Measurements from ENCODE around the gene ULBP3. TPM values are rescaled to one million over a fixed set of nuclear protein-coding genes. Genes with fewer than 3 reads are reported as not detected.
"Not testable (repeated sequence)": the region's sequence is repeated elsewhere in the genome, so short reads cannot be mapped to it uniquely, and the experiment has no call there.

The ULBP3 gene
- polyA plus RNA-seq, 1 donor, result 1.9 TPM

DNA sequence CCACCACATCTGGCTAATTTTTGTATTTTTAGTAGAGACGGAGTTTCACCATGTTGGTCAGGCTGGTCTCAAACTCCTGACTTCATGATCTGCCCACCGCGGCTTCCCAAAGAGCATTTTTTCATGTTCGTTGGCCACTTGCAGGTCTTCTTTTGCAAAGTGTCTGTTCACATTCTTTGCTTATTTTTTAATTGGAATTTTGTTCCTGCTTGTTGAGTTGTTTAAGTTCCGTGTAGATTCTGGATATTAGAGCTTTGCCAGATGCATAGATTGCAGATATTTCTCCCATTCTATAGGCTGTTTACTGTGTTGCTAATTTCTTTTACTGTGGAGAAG, 51.8 kb downstream of the ULBP3 start:
- not testable (repeated sequence) for DNase-seq (ENCODE audit: low read depth)

DNA sequence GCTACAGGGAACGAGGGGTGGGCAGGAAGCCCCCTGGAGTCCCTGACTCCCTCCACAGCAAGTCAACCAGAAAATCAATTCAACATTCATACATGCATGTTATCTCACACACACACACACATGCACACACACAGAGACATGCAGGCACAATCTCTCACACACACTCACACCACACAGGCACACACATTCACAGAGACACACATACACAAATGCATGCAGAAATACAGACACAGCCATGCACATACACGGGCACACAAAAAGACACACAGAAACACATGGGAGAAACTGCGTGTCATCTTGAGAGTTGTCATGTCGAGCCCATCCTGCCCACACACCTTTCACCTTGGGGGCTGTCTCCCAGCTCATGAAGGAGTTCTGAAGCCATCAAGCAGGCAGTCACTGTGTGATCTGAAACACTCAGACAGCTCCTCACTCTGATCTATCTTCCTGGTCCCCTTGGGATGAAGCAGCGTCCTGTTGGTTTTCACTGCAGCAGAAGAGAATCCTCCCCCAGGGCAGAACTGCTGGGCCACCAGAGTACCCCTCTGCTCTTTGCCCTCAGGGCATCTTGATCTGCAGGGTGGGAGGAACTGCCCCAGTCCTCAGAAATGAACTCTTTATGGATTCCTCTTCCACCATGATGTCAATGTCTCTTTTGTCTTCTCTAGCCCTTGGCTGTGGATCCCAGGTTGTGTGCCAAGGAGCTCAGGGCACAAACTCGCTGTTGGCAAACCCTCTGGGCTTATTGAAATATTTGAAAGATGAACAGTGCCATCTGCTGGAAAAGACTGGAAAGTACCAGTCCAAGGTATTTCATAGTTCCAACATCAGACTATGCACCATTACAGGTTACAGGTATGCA, 52.4 kb downstream of the ULBP3 start:
- DNase-seq (ENCODE audit: low read depth), result no peak

DNA sequence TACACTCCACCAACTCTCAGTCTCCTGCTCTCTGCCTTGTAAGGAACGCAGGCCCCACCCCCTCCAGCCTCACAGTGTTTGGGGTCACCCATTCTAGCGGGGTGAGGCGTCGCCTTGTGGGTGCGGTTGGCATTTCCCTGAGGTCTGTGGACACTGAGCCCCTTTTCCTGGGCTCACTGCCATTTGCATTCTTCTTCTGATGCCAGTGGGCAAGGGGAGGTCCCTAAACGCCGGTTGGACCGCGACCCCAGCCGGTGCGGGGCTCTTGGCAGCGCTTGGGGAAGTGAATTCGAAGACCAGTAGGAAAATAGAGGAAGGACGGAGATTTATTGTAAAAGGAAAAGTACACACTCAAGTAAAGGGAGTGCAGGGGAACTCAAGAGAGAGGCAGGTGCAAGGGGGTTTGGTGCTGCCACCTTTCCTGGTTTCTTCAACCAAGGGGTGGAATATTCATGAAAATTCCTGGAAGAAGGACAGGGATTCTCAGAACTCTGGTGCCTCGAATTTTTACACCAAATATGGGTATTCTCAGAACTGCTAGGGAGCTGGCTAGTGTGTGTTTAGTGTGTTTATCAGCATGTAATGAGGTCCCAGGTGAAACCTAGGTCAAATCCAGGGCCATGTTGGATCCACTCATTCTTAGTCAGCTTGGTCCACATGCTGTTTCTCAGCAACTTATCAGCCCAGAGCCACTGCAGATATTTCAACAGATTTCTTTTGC, 53.5 kb downstream of the ULBP3 start:
- DNase-seq (ENCODE audit: low read depth), result not testable (repeated sequence)

DNA sequence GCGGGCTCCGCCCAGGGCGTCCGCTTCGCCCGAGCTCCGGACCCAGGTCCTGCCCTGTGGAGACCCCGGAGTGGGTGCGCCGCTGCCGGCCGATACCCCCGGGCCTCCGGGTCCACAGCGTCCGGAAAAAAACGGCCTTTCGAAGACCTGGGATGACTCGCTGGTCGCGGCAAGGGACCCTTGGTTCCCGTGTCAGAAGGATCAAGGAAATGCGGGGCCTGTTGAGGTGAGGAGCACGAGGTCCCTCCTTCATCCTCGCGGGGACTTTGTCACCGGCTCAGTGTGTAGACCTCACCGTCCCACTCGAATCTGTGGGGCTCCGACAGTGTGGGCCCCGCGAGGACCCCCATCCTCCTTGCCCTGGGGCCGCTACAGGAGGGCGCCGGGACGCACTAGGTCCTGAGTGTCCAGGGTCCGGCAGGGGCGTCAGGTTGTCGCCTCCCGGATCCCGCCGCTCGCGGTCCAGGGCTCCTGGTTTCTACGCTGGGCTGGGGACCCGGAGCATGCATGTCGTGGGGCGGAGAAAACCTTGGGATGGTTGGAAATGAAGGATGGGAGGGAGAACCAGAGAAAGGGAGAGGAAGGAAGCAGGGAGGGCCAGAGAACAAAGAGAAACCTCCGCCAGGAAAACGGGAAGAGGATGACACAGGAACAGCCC, 54.2 kb downstream of the ULBP3 start:
- not testable (repeated sequence) for DNase-seq (ENCODE audit: low read depth)

DNA sequence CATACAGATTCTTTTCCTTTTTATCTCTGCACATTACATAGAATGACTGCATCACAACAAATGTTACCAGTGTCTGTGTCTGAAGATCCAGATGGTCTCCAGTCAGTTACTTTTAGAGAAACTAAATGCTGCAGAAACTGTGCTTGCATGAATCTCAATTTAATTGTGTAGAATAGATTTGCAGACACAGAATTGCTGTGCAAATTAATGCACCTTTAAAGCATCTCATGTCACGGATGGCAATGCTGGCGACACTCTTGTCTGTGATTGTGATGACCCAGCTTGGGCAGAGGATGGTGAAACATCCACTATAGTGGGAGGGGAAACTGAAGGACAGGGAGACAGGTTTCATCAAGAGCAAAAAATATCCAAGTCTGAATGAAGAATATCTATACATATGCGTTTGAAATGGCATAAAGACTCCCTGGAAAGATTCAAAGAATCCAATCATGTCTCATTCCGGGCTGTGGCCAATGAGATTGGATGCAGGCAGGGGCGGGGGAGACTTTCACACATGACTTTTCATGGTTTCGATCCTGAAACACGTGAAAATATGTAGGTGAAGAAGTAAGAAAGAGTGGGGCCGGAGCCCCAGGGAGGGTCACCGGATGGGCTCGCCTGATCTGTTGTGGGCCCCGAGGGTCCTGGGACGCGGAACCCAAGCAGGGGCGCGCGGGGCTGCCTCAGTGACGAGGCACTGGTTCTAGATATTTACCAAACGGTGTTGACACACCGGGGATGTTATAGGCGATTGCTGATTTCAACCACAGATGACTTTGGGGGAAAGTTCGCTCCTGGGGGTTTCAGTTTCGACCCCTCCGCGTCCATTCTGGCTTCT, 54.9 kb downstream of the ULBP3 start:
- not testable (repeated sequence) for DNase-seq (ENCODE audit: low read depth)

DNA sequence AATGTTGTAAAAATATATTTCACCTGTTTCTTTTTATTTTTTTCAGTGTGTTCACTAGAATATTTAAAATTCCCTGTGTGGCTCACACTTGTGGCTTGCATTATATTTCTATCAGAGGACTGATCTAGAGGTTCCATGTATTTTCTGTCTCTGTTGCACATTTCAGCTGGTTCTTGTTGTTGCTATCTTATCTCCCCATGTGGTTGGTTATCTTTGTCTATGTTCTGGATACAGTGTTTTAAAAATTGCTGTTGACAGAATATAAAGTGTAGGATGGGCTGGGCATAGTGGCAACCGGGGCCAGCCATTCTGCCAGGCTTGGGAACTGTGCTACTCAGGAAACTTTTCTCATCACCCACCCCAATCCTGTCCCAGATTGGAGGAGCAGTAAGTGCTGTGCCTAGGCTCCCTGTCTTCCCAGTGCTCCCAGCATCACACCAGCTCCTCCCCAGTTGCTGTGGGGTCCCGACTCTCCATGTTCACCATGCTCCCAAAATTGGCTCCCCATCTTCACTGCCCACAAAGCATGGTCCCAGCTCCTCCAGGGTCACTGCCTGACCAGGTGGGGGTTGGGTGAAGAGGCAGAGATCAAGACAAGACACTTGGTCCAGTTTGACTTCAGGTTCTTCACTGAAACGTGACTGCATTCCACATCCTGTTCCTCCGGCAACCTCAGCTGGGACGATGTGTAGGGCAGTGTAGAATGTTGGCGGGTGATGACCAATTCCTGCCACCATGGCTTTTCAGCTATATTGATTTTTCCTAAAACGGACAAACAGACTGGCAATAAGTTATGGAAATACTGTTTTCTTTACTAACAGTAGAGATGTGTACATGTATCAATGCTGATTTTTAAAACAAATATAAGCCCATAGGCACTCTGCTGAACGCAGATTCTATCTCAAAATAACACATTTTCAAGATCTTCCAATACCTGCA, 55.8 kb downstream of the ULBP3 start:
- not testable (repeated sequence) for DNase-seq (ENCODE audit: low read depth)

Other genes starting within 250 kb of the ULBP3 start
- gene LRP11, start 204.8 kb downstream of the ULBP3 start, polyA plus RNA-seq (ENCODE audit: insufficient read length), result 19.1 TPM
- gene RAET1E, start 171.0 kb downstream of the ULBP3 start, polyA plus RNA-seq (ENCODE audit: insufficient read length), result 0.82 TPM
- 0.30 TPM for gene RAET1G, start 146.0 kb downstream of the ULBP3 start, polyA plus RNA-seq (ENCODE audit: insufficient read length)
- 0.61 TPM for gene ULBP2, start 127.1 kb downstream of the ULBP3 start, polyA plus RNA-seq (ENCODE audit: insufficient read length)
- gene ULBP1, start 105.2 kb downstream of the ULBP3 start, polyA plus RNA-seq (ENCODE audit: insufficient read length), result 0.28 TPM
- not detected for gene RAET1L, start 43.6 kb downstream of the ULBP3 start, polyA plus RNA-seq (ENCODE audit: insufficient read length)
- 55.8 TPM for gene PPP1R14C, start 73.9 kb upstream of the ULBP3 start, polyA plus RNA-seq (ENCODE audit: insufficient read length)